T-cell (primary cell): ENCODE data around the gene HCFC2. TPM values are rescaled to one million over a fixed set of nuclear protein-coding genes. Genes with fewer than 3 reads are reported as not detected.
A peak's percentile ranks its signal among the peaks of the same experiment; 100 is the strongest.

ENCODE experiments used
- ATAC-seq, 4 experiments: fragments of 200-7000 bp in 3 of 4; fragments of 150-1000 bp in 1 of 4; cut with Tn5 transposase; replicated peaks in 1 of 4; 1 replicate in 3 of 4; 2 replicates in 1 of 4; pipeline ENCODE4 v1.10.0; 2021; ENCODE audit warnings: moderate library complexity in 3 of 4, mild to moderate bottlenecking in 2 of 4, moderate number of reproducible peaks in 1 of 4
- CTCF ChIA-PET, 2 donors: fragments of 300-600 bp; sonication (Branson Sonifier 250); formaldehyde crosslinking; loops; one replicate each; lab custom pipeline; 2022; ENCODE audit warnings: antibody characterized with exemption in 2 of 2; lab: Charles Lee
- POLR2A ChIA-PET, 2 donors: fragments of 300-600 bp; sonication (Branson Sonifier 250); formaldehyde crosslinking; loops; one replicate each; lab custom pipeline; 2022; ENCODE audit warnings: antibody characterized with exemption in 2 of 2; lab: Charles Lee
- DNase-seq, 35 experiments: peaks; one replicate each; pipeline versions ENCODE4 v3.0.0 to v3.0.0-alpha.2; 2013 to 2023
- H3K27ac ChIP-seq: one replicate; pipeline ENCODE4 v1.5.1; 2013; ENCODE audit warnings: low read length
- H3K27me3 ChIP-seq, 2 experiments: replicated peaks in 1 of 2; 1 replicate in 1 of 2; 2 replicates in 1 of 2; pipeline versions ENCODE4 v1.6.1 to v1.7.0; 2013; ENCODE audit warnings: low read length in 1 of 2, mixed read lengths in 1 of 2; ENCODE audit not compliant: control insufficient read depth in 2 of 2, insufficient read depth in 2 of 2; ENCODE audit errors: extremely low read depth in 1 of 2
- H3K36me3 ChIP-seq, 2 donors: 1 replicate in 1 of 2; 2 replicates in 1 of 2; pipeline versions ENCODE4 v1.6.1 to v1.7.0; 2013; ENCODE audit warnings: low read length in 1 of 2; ENCODE audit not compliant: control insufficient read depth in 2 of 2, insufficient read depth in 1 of 2; ENCODE audit errors: extremely low read depth in 1 of 2
- H3K4me1 ChIP-seq, 2 experiments: 1 replicate in 1 of 2; 2 replicates in 1 of 2; pipeline versions ENCODE4 v1.6.1 to v1.7.0; 2013; ENCODE audit warnings: low read length in 2 of 2, mixed read lengths in 1 of 2; ENCODE audit not compliant: insufficient read depth in 2 of 2, control insufficient read depth in 1 of 2; ENCODE audit errors: extremely low read depth in 1 of 2
- H3K4me3 ChIP-seq, 2 donors: 1 replicate in 1 of 2; 2 replicates in 1 of 2; pipeline versions ENCODE4 v1.5.1 to v1.7.0; 2013; ENCODE audit warnings: mild to moderate bottlenecking in 2 of 2, low read length in 1 of 2, moderate library complexity in 1 of 2; ENCODE audit not compliant: control insufficient read depth in 1 of 2; ENCODE audit errors: extremely low read depth in 1 of 2
- H3K9me3 ChIP-seq: 2 replicates; pipeline ENCODE4 v1.7.0; 2013
- H3K27ac Mint-ChIP-seq, 2 donors: one replicate each; pipeline ENCODE4 v1.8.0; 2020 to 2021; ENCODE audit warnings: mild to moderate bottlenecking in 2 of 2, mixed read lengths in 2 of 2
- H3K27me3 Mint-ChIP-seq, 2 donors: one replicate each; pipeline ENCODE4 v1.8.0; 2021 to 2022; ENCODE audit warnings: mixed read lengths in 2 of 2
- H3K36me3 Mint-ChIP-seq: one replicate; pipeline ENCODE4 v1.8.0; 2021; ENCODE audit warnings: mixed read lengths
- H3K4me1 Mint-ChIP-seq, 3 donors: one replicate each; pipeline ENCODE4 v1.8.0; 2020 to 2022; ENCODE audit warnings: mixed read lengths in 3 of 3, mild to moderate bottlenecking in 1 of 3
- H3K4me3 Mint-ChIP-seq, 3 donors: one replicate each; pipeline ENCODE4 v1.8.0; 2020 to 2022; ENCODE audit warnings: mild to moderate bottlenecking in 3 of 3, mixed read lengths in 3 of 3, moderate library complexity in 3 of 3
- H3K9me3 Mint-ChIP-seq, 3 donors: one replicate each; pipeline ENCODE4 v1.8.0; 2020 to 2022; ENCODE audit warnings: mixed read lengths in 3 of 3
- WGBS: methylation state at CpG from one replicate; pipeline ENCODE4 v1.1.5; 2013; ENCODE audit warnings: missing lambda C conversion rate; ENCODE audit not compliant: insufficient coverage; 5-methylcytosine and 5-hydroxymethylcytosine counted together
- total RNA-seq, 35 experiments: library from RNA in 6 of 35; stranded (reverse) in 6 of 35; fragments of 120-200 nt in 1 of 35; gene quantifications; one replicate each; pipeline versions ENCODE4 v1.2.1 to v1.2.4 and lab custom pipeline; 2013 to 2026

Gene HCFC2
- total RNA-seq, 5 donors from 2014 or later (not counting 1 experiment from before 2014, with no cell fraction given) = 13.9 to 16.9 (median 14.9) TPM

GRCh38 chr12:104054681-104055346 lies 9.5 kb upstream of the HCFC2 start:
- Histone ChIP-seq H3K4me3 (no peak overlapping the region), H3K27ac (no peak overlapping the region), H3K4me1 (peaks cover 2 to 5% of the 10 kb centered on the region in 2 experiments), H3K9me3 (no peaks in the 10 kb centered on the region), H3K36me3 (no peaks in the 10 kb centered on the region), H3K27me3 (peaks cover 4 to 27% of the 10 kb centered on the region in 2 experiments)
- no peak for ATAC-seq
- CTCF ChIA-PET = no interaction called here
- DNase-seq = no peak
- Mint-ChIP-seq H3K36me3 (no peaks in the 10 kb centered on the region), H3K9me3 (peaks cover 0 to 3% (median 0%) of the 10 kb centered on the region in 3 donors), H3K4me1 (peaks cover 6 to 7% (median 6%) of the 10 kb centered on the region in 3 donors), H3K27me3 (peaks cover 41 to 52% of the 10 kb centered on the region in 2 donors), H3K27ac (no peak overlapping the region), H3K4me3 (no peak overlapping the region)
- WGBS = 88% methylated on average over 1 of the region's 4 CpGs
- POLR2A ChIA-PET = no interaction called here

DNA sequence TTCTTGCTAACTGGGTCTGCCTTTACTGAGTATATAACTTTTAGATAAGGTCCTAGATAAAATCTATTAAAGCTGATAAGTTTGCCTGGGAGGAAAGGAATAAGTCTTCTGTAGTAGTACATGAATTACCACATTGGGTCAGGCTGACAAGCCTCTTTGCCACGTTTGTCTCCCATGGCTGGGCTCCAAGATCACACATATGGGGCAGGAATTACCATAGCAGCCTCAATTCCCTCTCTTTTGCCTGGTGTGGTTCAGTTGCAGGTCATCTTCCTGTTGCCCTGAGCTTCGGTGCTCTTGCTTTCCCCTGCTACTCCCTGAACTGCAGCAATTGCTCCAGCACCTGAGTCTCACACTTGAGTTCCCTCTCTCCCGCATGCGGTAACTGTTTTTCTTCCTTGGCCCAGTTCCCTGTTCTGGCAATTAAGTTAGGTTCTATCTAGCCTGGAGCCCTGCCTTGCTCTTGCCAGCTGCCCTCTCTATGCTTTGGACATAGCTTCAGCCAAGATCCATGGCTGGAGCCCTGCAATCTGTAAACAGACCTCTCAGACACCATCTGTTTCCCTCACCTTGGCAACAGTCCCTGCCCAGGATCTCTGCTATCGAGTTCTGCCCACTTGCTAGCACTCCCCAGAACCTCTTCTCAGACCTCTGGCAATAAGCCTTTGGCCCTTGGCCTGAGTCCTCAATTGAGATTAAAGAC lies 8.5 kb upstream of the HCFC2 start:
- 73% methylated on average over 5 of the region's 5 CpGs for WGBS
- peaks cover 0 to 3% (median 0%) of the 10 kb centered on the region in 3 donors for H3K9me3 Mint-ChIP-seq
- Histone ChIP-seq H3K4me3 (no peak overlapping the region), H3K9me3 (no peaks in the 10 kb centered on the region), H3K36me3 (no peaks in the 10 kb centered on the region), H3K27me3 (peaks cover 0 to 22% of the 10 kb centered on the region in 2 experiments), H3K27ac (no peak overlapping the region), H3K4me1 (no peaks in the 10 kb centered on the region)
- no peaks in the 10 kb centered on the region for H3K36me3 Mint-ChIP-seq
- no peak overlapping the region for H3K27ac Mint-ChIP-seq
- no peaks in the 10 kb centered on the region for H3K4me1 Mint-ChIP-seq
- peaks cover 41 to 48% of the 10 kb centered on the region in 2 donors for H3K27me3 Mint-ChIP-seq
- ATAC-seq (no peak), DNase-seq (no peak)
- ChIA-PET CTCF (interaction anchor here in 1 of 2 donors (1.0 kb wide), 1 partner anchor 53 kb away, joined by 3 read pairs; no protein-coding TSS in a partner anchor), POLR2A (no interaction called here)
- no peak overlapping the region for H3K4me3 Mint-ChIP-seq

DNA sequence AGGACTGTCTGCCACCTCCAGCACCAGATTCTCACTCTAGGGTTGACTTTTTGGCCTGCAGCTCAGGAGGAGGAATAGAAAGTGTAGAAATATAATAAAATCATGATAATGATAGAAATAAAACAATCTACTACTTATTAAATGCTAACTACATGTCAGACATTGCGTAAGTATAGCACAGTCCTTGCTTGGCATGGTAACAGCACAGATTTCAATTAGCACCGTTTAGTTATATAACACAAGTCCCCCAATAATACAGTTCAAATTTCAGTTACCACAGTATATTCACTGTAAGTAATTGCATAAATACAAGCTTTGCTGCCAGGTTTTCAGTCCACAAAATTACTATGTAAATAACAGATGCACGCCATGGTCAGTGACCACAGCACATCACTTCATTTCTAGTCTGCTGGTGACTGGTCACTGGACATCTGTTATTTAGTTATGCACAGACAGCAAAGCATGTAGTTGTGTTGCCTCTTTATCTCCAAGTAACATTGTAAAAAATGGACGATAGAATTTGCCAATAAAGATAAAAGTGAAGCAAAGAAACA lies 7.8 kb upstream of the HCFC2 start:
- H3K27me3 ChIP-seq = peaks cover 0 to 19% of the 10 kb centered on the region in 2 experiments
- H3K9me3 Mint-ChIP-seq = peaks cover 0 to 3% (median 0%) of the 10 kb centered on the region in 3 donors
- 81% methylated on average over 3 of the region's 4 CpGs for WGBS
- ChIA-PET CTCF (interaction anchor here in 1 of 2 donors (1.0 to 3.2 kb wide), 2 partner anchors 52 to 53 kb away, joined by 3 to 28 read pairs; no protein-coding TSS in a partner anchor), POLR2A (no interaction called here)
- H3K9me3 ChIP-seq = no peaks in the 10 kb centered on the region
- H3K27ac Mint-ChIP-seq = no peak overlapping the region
- H3K27ac ChIP-seq = no peak overlapping the region
- H3K4me1 Mint-ChIP-seq = no peaks in the 10 kb centered on the region
- ATAC-seq (no peak), DNase-seq (no peak)
- H3K4me1 ChIP-seq = no peaks in the 10 kb centered on the region
- H3K36me3 Mint-ChIP-seq = no peaks in the 10 kb centered on the region
- H3K4me3 Mint-ChIP-seq = no peak overlapping the region
- H3K4me3 ChIP-seq = no peak overlapping the region
- H3K36me3 ChIP-seq = no peaks in the 10 kb centered on the region
- peaks cover 40 to 47% of the 10 kb centered on the region in 2 donors for H3K27me3 Mint-ChIP-seq

DNA sequence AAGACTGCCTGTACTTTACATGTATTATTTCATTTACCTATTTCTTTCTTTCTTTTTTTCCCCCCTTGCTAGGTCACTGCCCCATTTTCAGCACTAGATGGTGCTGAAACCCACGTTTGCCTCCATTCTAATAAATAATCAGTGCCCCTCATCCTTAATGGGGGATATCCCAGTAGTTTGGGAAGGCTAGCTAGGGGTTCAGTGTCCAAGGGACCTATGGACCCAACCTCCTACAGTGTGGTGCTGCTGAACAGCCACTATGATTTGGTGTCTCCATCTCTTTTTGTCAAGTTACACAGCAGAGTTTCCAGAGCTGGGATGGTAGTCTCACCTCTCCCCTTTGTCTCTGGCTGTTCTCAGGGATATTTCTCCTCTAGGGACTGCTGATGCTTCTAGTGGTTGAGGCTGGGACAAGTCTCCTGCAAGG lies 6.5 kb upstream of the HCFC2 start:
- Histone ChIP-seq H3K4me1 (no peaks in the 10 kb centered on the region), H3K9me3 (no peaks in the 10 kb centered on the region), H3K36me3 (no peaks in the 10 kb centered on the region), H3K27ac (no peak overlapping the region), H3K4me3 (no peak overlapping the region), H3K27me3 (peaks cover 0 to 26% of the 10 kb centered on the region in 2 experiments)
- Mint-ChIP-seq H3K4me1 (no peaks in the 10 kb centered on the region), H3K4me3 (no peak overlapping the region), H3K36me3 (no peaks in the 10 kb centered on the region), H3K27me3 (peaks cover 35 to 39% of the 10 kb centered on the region in 2 donors), H3K9me3 (peaks cover 0 to 3% (median 0%) of the 10 kb centered on the region in 3 donors), H3K27ac (no peak overlapping the region)
- ATAC-seq (peak; percentile 40 to 60 (median 54)), DNase-seq (peak in 1 of 35 experiments; percentile 45)
- ChIA-PET POLR2A (no interaction called here), CTCF (interaction anchor here (0.7 to 3.2 kb wide), 5 partner anchors 10 to 296 kb away, joined by 3 to 28 read pairs (median 5); no protein-coding TSS in a partner anchor)
- WGBS = no CpG with 5 or more reads among the region's 1 CpG

GRCh38 chr12:104058802-104059201 lies 5.5 kb upstream of the HCFC2 start:
- no peak for ATAC-seq
- ChIA-PET CTCF (interaction anchor here (0.8 to 3.2 kb wide), 6 partner anchors 9 to 50 kb away, joined by 3 to 28 read pairs (median 4); no protein-coding TSS in a partner anchor), POLR2A (no interaction called here)
- 53% methylated on average over 2 of the region's 4 CpGs for WGBS
- Histone ChIP-seq H3K27ac (no peak overlapping the region), H3K36me3 (no peaks in the 10 kb centered on the region), H3K4me3 (no peak overlapping the region), H3K4me1 (peaks cover 0 to 7% of the 10 kb centered on the region in 2 experiments), H3K27me3 (peaks cover 0 to 22% of the 10 kb centered on the region in 2 experiments), H3K9me3 (no peaks in the 10 kb centered on the region)
- Mint-ChIP-seq H3K27me3 (peaks cover 28 to 34% of the 10 kb centered on the region in 2 donors), H3K27ac (no peak overlapping the region), H3K4me3 (no peak overlapping the region), H3K36me3 (no peaks in the 10 kb centered on the region), H3K9me3 (peaks cover 0 to 3% (median 0%) of the 10 kb centered on the region in 3 donors), H3K4me1 (peaks cover 0 to 2% (median 2%) of the 10 kb centered on the region in 3 donors)
- no peak for DNase-seq

- H3K27me3 ChIP-seq = peaks cover 0 to 20% of the 10 kb centered on the region in 2 experiments
- ChIA-PET CTCF (interaction anchor here (0.6 to 3.2 kb wide), 4 partner anchors 8 to 50 kb away, joined by 3 to 28 read pairs (median 8); no protein-coding TSS in a partner anchor), POLR2A (no interaction called here)
- H3K27ac ChIP-seq = no peak overlapping the region
- Mint-ChIP-seq H3K9me3 (peaks cover 0 to 3% (median 0%) of the 10 kb centered on the region in 3 donors), H3K4me1 (peaks cover under 1 to 3% (median 3%) of the 10 kb centered on the region in 3 donors), H3K4me3 (no peak overlapping the region), H3K36me3 (no peaks in the 10 kb centered on the region), H3K27ac (no peak overlapping the region), H3K27me3 (peaks cover 19 to 28% of the 10 kb centered on the region in 2 donors)
- H3K36me3 ChIP-seq = no peaks in the 10 kb centered on the region
- WGBS = 51% methylated on average over 2 of the region's 2 CpGs
- DNase-seq (no peak), ATAC-seq (no peak)
- no peak overlapping the region for H3K4me3 ChIP-seq
- H3K4me1 ChIP-seq = peaks cover 2 to 9% of the 10 kb centered on the region in 2 experiments
- H3K9me3 ChIP-seq = no peaks in the 10 kb centered on the region
Measured at GRCh38 chr12:104059963-104060362, 4.4 kb upstream of the HCFC2 start.
